Peyer's patch (tissue), 4 donors: ENCODE results near the gene RDH13. TPM values are rescaled to one million over a fixed set of nuclear protein-coding genes. Genes with fewer than 3 reads are reported as not detected.

Source experiments
- DNase-seq, 3 donors: peaks; one replicate each; pipeline ENCODE4 v3.0.0-alpha.2; 2017 to 2019
- H3K27ac ChIP-seq, 4 donors: fragments of 200-600 bp; sonication (generic); one replicate each; pipeline ENCODE4 v1.5.1; 2016 to 2019
- H3K27me3 ChIP-seq, 2 donors: fragments of 200-600 bp; sonication (generic); one replicate each; pipeline ENCODE4 v1.5.1; 2019
- H3K36me3 ChIP-seq, 3 donors: fragments of 200-600 bp; sonication (generic); one replicate each; pipeline ENCODE4 v1.5.1; 2016 to 2019
- H3K4me1 ChIP-seq, 4 donors: fragments of 200-600 bp; sonication (generic); one replicate each; pipeline ENCODE4 v1.5.1; 2016 to 2019
- H3K4me3 ChIP-seq, 4 donors: fragments of 200-600 bp; sonication (generic); 1 replicate in 3 of 4; 2 replicates in 1 of 4; pipeline ENCODE4 v1.5.1; 2016 to 2019; ENCODE audit warnings: mild to moderate bottlenecking in 1 of 4
- H3K9me3 ChIP-seq, 4 donors: fragments of 200-600 bp; sonication (generic); one replicate each; pipeline ENCODE4 v1.5.1; 2016 to 2019; ENCODE audit warnings: mild to moderate bottlenecking in 1 of 4
- POLR2A ChIP-seq, 2 donors: fragments of 450-650 bp; IDR thresholded peaks; one replicate each; pipeline ENCODE4 v1.5.1; 2017; ENCODE audit warnings: antibody characterized with exemption in 2 of 2, mild to moderate bottlenecking in 2 of 2, moderate library complexity in 2 of 2
- total RNA-seq, 4 donors: library from RNA; depleted of rRNA; stranded (reverse); fragments of >200 nt; gene quantifications; one replicate each; pipeline ENCODE4 v1.1.0, GENCODE V29; 2016
- TF ChIP-seq, protein P1 (sequence below), 6 experiments: fragments of 450-650 bp in 4 of 6; fragments of 200-600 bp in 2 of 6; sonication (generic) in 1 of 6; IDR thresholded peaks; one replicate each; pipeline ENCODE4 v1.5.1; 2017 to 2019; ENCODE audit warnings: antibody characterized with exemption in 6 of 6, mild to moderate bottlenecking in 3 of 6, moderate library complexity in 1 of 6

Gene RDH13
- total RNA-seq, 4 donors from 2014 or later = 21.5 to 84.2 (median 49.0) TPM

DNA sequence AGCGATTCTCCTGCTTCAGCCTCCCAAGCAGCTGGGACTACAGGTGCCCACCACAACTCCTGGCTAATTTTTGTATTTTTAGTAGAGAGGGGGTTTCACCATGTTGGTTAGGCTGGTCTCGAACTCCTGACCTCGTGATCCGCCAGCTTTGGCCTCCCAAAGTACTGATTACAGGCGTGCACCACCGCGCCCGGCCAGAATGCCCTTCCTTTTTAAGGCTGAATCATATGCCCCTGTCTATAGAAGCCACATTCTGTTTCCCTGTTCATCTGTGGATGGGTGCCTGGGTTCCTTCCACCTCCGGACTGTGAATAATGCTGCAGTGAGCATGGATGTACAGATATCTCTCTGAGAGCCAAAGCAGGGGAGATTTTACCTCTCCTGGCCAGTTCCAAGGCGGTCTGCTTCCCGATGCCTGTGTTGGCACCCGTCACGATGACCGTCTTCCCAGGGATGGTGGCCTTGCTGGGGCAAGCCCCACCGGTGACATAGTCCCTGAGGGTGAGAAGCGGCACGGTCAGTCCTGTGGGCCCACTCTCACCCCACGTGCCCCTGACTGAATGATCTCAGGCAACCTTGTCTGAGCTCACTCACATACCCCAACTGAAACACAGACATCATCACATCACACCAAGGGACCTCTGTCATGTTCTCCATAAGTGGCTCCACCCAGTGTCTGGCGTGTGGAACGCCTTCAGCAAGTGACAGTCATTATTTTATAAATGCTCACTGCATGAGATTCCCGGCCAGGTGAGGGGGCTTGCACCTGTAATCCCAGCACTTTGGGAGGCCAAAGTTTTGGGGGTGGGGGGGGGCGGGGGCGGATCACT lies 4.0 kb downstream of the RDH13 start:
- TF ChIP-seq POLR2A (IDR thresholded peaks at IDR 0.05) = no peak
- TF ChIP-seq, protein P1, sequence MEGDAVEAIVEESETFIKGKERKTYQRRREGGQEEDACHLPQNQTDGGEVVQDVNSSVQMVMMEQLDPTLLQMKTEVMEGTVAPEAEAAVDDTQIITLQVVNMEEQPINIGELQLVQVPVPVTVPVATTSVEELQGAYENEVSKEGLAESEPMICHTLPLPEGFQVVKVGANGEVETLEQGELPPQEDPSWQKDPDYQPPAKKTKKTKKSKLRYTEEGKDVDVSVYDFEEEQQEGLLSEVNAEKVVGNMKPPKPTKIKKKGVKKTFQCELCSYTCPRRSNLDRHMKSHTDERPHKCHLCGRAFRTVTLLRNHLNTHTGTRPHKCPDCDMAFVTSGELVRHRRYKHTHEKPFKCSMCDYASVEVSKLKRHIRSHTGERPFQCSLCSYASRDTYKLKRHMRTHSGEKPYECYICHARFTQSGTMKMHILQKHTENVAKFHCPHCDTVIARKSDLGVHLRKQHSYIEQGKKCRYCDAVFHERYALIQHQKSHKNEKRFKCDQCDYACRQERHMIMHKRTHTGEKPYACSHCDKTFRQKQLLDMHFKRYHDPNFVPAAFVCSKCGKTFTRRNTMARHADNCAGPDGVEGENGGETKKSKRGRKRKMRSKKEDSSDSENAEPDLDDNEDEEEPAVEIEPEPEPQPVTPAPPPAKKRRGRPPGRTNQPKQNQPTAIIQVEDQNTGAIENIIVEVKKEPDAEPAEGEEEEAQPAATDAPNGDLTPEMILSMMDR (IDR thresholded peaks at IDR 0.05) = no peak
- Histone ChIP-seq H3K27ac (no peak overlapping the region), H3K36me3 (peaks cover 0 to 50% (median 0%) of the 10 kb centered on the region in 3 donors), H3K27me3 (no peaks in the 10 kb centered on the region), H3K4me1 (peaks cover 0 to 11% (median 8%) of the 10 kb centered on the region in 4 donors), H3K4me3 (no peak overlapping the region), H3K9me3 (peaks cover 0 to 7% (median 0%) of the 10 kb centered on the region in 4 donors)
- no peak for DNase-seq

DNA sequence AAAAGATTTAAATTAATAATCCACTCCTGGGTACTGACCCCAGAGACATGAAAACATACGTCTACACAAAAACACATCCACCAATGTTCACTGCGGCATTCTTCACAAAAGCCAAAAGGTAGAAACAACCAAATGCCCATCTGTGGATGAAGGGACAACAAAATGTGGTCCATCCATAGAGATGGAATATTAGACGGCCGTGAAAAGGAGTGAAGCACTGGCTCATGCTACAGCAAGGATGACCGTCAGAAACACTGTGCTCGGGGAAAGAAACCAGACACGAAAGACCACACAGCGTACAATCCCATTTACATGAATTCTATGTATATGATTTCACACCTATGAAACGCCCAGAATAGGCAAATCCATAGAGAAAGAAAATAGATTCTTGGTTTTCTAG lies 6.1 kb downstream of the RDH13 start:
- H3K4me1 ChIP-seq = peaks cover 0 to 6% (median 2%) of the 10 kb centered on the region in 4 donors
- peaks cover 0 to 60% (median 0%) of the 10 kb centered on the region in 3 donors for H3K36me3 ChIP-seq
- H3K27ac ChIP-seq = no peak overlapping the region
- no peak for DNase-seq
- no peak for TF ChIP-seq POLR2A (IDR thresholded peaks at IDR 0.05)
- TF ChIP-seq, protein P1 (IDR thresholded peaks at IDR 0.05) = no peak
- no peaks in the 10 kb centered on the region for H3K27me3 ChIP-seq
- no peak overlapping the region for H3K4me3 ChIP-seq
- no peaks in the 10 kb centered on the region for H3K9me3 ChIP-seq

DNA sequence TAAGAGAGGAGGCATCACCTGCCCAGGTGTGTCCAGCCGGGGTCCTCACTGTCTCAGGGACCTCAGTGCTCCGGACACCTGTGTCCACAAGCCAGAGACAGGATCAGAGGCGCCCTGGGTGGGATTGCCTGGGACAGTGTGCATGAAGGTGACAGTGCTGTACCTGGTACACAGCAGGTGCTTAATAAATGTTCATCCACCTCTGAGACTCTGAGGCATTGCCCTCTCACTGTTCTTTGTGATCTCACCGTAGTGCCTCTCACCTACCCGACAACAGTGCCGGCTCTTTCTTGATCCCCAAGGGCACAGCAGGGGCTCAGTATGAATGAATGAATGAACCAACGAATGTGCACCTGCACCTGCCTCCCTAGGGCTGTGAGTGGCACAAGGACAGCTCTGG lies 9.2 kb downstream of the RDH13 start:
- Histone ChIP-seq H3K4me1 (no peaks in the 10 kb centered on the region), H3K27me3 (no peaks in the 10 kb centered on the region), H3K9me3 (no peaks in the 10 kb centered on the region), H3K27ac (no peak overlapping the region), H3K36me3 (peaks cover 0 to 78% (median 0%) of the 10 kb centered on the region in 3 donors), H3K4me3 (no peak overlapping the region)
- TF ChIP-seq, protein P1 (IDR thresholded peaks at IDR 0.05) = no peak
- no peak for TF ChIP-seq POLR2A (IDR thresholded peaks at IDR 0.05)
- no peak for DNase-seq

DNA sequence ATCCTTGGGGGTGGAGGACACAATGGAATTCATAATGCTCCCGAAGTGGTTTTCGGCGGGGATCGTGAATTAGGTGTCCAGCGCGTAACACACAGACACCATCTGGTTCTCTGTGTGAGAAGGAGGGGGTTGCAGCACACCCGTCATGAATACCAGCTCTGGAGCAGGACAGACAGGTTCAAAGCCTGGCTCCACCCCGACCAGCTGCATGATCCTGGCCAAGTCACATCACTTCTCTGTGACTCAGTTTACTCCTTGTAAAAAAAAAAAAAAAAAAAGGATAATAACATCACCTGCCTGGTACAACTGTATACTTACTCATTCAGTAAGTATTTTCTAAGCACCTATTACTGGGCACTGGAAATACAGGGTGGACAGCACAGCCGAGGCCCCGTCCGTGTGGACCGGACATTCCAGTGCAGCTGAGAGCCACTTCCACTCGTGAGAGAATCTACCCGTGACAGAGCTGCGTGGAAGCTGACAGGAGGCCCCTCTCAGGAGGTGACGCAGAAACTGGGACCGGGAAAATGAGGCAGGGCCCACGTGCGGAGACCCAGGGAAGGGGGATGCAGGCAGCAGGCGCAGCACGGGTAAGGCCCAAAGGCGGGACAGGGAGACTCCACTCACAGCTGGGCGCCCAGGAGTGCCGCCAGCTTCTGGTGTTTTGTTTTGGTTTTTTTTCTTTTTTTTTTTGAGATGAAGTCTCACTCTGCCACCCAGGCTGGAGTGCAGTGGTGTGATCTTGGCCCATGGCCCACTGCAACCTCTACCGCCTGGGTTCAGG lies 12.0 kb downstream of the RDH13 start:
- Histone ChIP-seq H3K4me3 (no peak overlapping the region), H3K4me1 (no peaks in the 10 kb centered on the region), H3K36me3 (peaks cover 0 to 80% (median 0%) of the 10 kb centered on the region in 3 donors), H3K27ac (no peak overlapping the region), H3K9me3 (no peaks in the 10 kb centered on the region), H3K27me3 (no peaks in the 10 kb centered on the region)
- DNase-seq = no peak
- TF ChIP-seq, protein P1 (IDR thresholded peaks at IDR 0.05) = no peak
- no peak for TF ChIP-seq POLR2A (IDR thresholded peaks at IDR 0.05)

DNA sequence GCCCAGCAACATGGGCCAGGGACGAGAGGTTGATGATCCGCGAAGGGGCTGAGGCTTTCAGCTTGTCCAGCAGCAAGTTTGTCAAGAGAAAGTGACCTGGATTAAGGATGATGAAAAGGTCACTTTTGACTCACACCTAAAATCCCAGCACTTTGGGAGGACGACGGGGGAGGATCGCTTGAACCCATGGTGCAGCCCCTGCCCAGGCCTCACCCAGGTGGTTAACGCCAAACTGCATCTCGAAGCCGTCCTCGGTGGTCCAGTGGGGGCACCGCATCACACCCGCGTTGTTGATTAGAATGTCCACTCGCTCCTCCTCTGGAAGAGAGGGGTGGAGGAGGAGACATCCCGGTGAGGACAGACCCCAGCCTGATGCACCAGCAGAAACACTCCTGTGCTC lies 14.5 kb downstream of the RDH13 start:
- DNase-seq = no peak
- Histone ChIP-seq H3K36me3 (peaks cover 0 to 76% (median 0%) of the 10 kb centered on the region in 3 donors), H3K4me3 (no peak overlapping the region), H3K27ac (no peak overlapping the region), H3K27me3 (no peaks in the 10 kb centered on the region), H3K9me3 (no peaks in the 10 kb centered on the region), H3K4me1 (no peaks in the 10 kb centered on the region)
- TF ChIP-seq, protein P1 (IDR thresholded peaks at IDR 0.05) = no peak
- no peak for TF ChIP-seq POLR2A (IDR thresholded peaks at IDR 0.05)
